Measurements from ENCODE around the gene SMYD3.

Gene SMYD3

DNA sequence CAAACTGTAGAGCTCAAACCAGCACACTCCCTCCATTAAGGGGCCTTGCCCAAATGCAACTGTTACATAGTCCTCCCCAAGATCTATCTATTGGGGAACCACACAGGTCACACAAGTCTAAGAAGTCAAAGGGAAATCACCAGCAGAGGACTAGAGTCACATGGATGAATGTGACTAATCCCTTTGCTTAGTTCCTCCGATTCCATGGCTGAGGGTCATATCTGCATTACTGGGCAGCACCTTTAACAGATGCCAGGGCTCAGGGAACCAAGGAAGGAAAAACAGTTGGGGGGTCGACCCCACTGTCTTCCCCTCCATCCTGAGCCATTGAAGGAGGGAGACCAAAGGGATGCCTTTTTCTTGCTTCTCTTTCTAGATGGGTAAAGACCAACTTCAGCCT, 23.4 kb upstream of the SMYD3 start:
- H3F3A ChIP-seq (ENCODE audit: low read depth): no peaks in the 10 kb centered on the region
- H3K4me3 ChIP-seq (ENCODE audit: low read length, poor library complexity, severe bottlenecking): no peak overlapping the region
- H3K9me3 ChIP-seq (ENCODE audit: insufficient read depth, low read depth, low read length): peaks cover 26% of the 10 kb centered on the region; the same call in 1 of the 2 replicates
- TF ChIP-seq EZH2phosphoT487 (IDR thresholded peaks at IDR 0.05; ENCODE audit: borderline replicate concordance): no peak
- TF ChIP-seq, protein P1, sequence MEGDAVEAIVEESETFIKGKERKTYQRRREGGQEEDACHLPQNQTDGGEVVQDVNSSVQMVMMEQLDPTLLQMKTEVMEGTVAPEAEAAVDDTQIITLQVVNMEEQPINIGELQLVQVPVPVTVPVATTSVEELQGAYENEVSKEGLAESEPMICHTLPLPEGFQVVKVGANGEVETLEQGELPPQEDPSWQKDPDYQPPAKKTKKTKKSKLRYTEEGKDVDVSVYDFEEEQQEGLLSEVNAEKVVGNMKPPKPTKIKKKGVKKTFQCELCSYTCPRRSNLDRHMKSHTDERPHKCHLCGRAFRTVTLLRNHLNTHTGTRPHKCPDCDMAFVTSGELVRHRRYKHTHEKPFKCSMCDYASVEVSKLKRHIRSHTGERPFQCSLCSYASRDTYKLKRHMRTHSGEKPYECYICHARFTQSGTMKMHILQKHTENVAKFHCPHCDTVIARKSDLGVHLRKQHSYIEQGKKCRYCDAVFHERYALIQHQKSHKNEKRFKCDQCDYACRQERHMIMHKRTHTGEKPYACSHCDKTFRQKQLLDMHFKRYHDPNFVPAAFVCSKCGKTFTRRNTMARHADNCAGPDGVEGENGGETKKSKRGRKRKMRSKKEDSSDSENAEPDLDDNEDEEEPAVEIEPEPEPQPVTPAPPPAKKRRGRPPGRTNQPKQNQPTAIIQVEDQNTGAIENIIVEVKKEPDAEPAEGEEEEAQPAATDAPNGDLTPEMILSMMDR (conservative IDR thresholded peaks at IDR 0.05; ENCODE audit: low read length): no peak
- no peak overlapping the region for H2AFZ ChIP-seq (ENCODE audit: low read length)
- H3K79me2 ChIP-seq (ENCODE audit: insufficient read depth, low read length): no peaks in the 10 kb centered on the region
- no peaks in the 10 kb centered on the region for H4K20me1 ChIP-seq (ENCODE audit: insufficient read depth, low read length, poor library complexity, severe bottlenecking)
- H3K9me2 ChIP-seq (replicated peaks; ENCODE audit: low read depth, low read length): no peaks in the 10 kb centered on the region
- H3K27me3 ChIP-seq (ENCODE audit: insufficient read depth, low read length, poor library complexity, severe bottlenecking): no peaks in the 10 kb centered on the region
- H3K4me2 ChIP-seq (ENCODE audit: low read depth, low read length, poor library complexity, severe bottlenecking): no peak overlapping the region
- no peaks in the 10 kb centered on the region for H3K36me3 ChIP-seq (ENCODE audit: insufficient read depth, low read length)
- peaks cover 16% of the 10 kb centered on the region for H3K4me1 ChIP-seq (ENCODE audit: insufficient read depth, low read length, poor library complexity, severe bottlenecking)
- no peak overlapping the region for H3K9ac ChIP-seq (ENCODE audit: low read depth, low read length, poor library complexity, severe bottlenecking)

DNA sequence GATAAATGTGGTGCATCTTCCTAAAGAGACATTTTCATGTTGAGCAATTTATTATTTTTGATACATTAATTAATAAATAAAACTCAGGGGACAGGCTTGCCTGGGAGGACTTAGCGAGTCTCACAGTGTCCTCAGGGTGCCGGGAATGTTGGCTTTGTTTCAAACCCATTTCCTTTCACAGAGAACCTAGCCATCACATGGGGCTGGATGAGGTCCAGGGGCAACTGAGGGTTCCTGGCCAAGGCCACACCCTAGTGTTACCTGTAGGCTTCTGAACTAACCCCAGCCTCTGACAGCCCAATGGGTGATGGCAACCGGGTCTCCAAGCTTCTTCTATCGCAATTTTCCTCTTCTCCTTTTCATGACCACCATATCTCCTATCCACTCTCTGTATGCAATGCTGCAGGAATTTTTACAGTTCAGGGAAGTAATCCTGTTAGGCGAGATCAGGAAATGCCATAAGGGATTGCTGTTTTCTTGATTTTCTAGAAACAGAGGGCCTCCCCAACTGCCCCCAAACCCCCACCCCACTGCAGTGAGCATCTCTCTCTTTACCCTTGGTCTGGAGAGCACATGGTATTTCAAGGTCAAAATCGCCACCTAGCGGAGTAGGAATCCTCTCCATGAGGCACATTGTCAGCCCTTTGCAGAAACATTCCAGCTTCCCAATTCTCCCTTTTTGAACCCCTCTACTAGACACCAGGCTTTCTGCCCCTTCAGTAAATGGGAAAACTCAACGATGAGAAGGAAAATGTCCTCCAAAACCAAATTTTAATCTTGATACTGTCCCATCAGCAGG, 22.1 kb upstream of the SMYD3 start:
- H3K4me2 ChIP-seq (ENCODE audit: low read depth, low read length, poor library complexity, severe bottlenecking): no peak overlapping the region
- H2AFZ ChIP-seq (ENCODE audit: low read length): no peak overlapping the region
- H3K9me3 ChIP-seq (ENCODE audit: insufficient read depth, low read depth, low read length): peaks cover 28% of the 10 kb centered on the region; the same call in 1 of the 2 replicates
- H3K4me3 ChIP-seq (ENCODE audit: low read length, poor library complexity, severe bottlenecking): no peak overlapping the region
- H3K27me3 ChIP-seq (ENCODE audit: insufficient read depth, low read length, poor library complexity, severe bottlenecking): no peaks in the 10 kb centered on the region
- no peaks in the 10 kb centered on the region for H3K36me3 ChIP-seq (ENCODE audit: insufficient read depth, low read length)
- no peaks in the 10 kb centered on the region for H3K79me2 ChIP-seq (ENCODE audit: insufficient read depth, low read length)
- H3K9ac ChIP-seq (ENCODE audit: low read depth, low read length, poor library complexity, severe bottlenecking): no peak overlapping the region
- H4K20me1 ChIP-seq (ENCODE audit: insufficient read depth, low read length, poor library complexity, severe bottlenecking): no peaks in the 10 kb centered on the region
- no peaks in the 10 kb centered on the region for H3F3A ChIP-seq (ENCODE audit: low read depth)
- H3K9me2 ChIP-seq (replicated peaks; ENCODE audit: low read depth, low read length): no peaks in the 10 kb centered on the region
- H3K4me1 ChIP-seq (ENCODE audit: insufficient read depth, low read length, poor library complexity, severe bottlenecking): peaks cover 16% of the 10 kb centered on the region
- no peak for TF ChIP-seq EZH2phosphoT487 (IDR thresholded peaks at IDR 0.05; ENCODE audit: borderline replicate concordance)
- TF ChIP-seq, protein P1 (conservative IDR thresholded peaks at IDR 0.05; ENCODE audit: low read length): no peak

DNA sequence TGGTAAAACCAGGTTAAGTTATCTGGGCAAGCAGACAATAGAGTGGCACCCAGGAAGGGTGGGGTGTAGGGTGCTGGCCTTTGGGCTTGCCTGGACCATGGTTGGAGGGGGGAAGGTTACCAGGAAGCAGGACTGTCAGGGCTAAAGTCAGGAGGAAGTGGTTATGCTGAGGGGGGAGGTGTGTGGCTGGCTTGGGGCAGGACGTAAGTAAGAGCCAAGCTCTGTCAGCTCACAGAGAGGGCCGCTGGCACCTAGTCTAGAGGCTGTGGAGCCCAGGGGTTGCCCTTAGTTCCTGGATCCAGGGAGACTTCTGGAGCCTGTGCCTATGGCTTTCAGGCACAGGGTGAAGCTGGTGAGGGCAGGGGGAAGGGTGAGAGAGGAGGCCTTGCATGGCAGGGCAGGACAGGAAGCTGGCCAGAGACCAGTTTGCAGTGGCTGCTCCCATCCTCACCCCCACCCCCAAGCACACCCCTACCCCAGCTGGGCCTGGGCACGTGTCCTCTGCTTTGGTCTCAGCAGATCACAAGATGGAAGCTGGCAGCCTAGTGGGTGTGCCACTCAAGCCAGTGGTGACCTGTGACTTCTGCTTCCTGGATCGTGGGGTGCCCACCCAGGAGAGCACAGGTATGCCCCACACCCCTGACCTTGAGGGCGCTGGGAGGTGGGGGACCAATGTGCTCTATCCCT, 20.5 kb upstream of the SMYD3 start:
- H3K27me3 ChIP-seq (ENCODE audit: insufficient read depth, low read length, poor library complexity, severe bottlenecking): no peaks in the 10 kb centered on the region
- H3K4me3 ChIP-seq (ENCODE audit: low read length, poor library complexity, severe bottlenecking): peak overlapping the region; percentile 53
- TF ChIP-seq, protein P1 (conservative IDR thresholded peaks at IDR 0.05; ENCODE audit: low read length): no peak
- TF ChIP-seq EZH2phosphoT487 (IDR thresholded peaks at IDR 0.05; ENCODE audit: borderline replicate concordance): no peak
- no peaks in the 10 kb centered on the region for H3K36me3 ChIP-seq (ENCODE audit: insufficient read depth, low read length)
- H3K4me2 ChIP-seq (ENCODE audit: low read depth, low read length, poor library complexity, severe bottlenecking): peak overlapping the region; percentile 58
- H3K9me3 ChIP-seq (ENCODE audit: insufficient read depth, low read depth, low read length): peaks cover 24% of the 10 kb centered on the region; the same call in 1 of the 2 replicates
- H3K4me1 ChIP-seq (ENCODE audit: insufficient read depth, low read length, poor library complexity, severe bottlenecking): peaks cover 16% of the 10 kb centered on the region
- H4K20me1 ChIP-seq (ENCODE audit: insufficient read depth, low read length, poor library complexity, severe bottlenecking): no peaks in the 10 kb centered on the region
- H2AFZ ChIP-seq (ENCODE audit: low read length): peak overlapping the region; percentile 88
- H3F3A ChIP-seq (ENCODE audit: low read depth): no peaks in the 10 kb centered on the region
- H3K9ac ChIP-seq (ENCODE audit: low read depth, low read length, poor library complexity, severe bottlenecking): peak overlapping the region; percentile 59
- no peaks in the 10 kb centered on the region for H3K79me2 ChIP-seq (ENCODE audit: insufficient read depth, low read length)
- no peaks in the 10 kb centered on the region for H3K9me2 ChIP-seq (replicated peaks; ENCODE audit: low read depth, low read length)

Data from Loucy (cell line).